Stimulated activated CD8-positive, alpha-beta memory T cell treated with anti-CD3 and anti-CD28 coated beads, Interleukin-12 subunit alpha, Interleukin-12 subunit beta, amount 100 ng/mL, for 1 hour (primary cell): Measurements from ENCODE around the gene EPN2.
"Not testable (repeated sequence)": the region's sequence is repeated elsewhere in the genome, so short reads cannot be mapped to it uniquely, and the experiment has no call there.

Experiments used
- DNase-seq: peaks from one replicate; pipeline ENCODE4 v3.0.0-alpha.2; 2020; ENCODE audit warnings: low read depth

EPN2 gene

DNA sequence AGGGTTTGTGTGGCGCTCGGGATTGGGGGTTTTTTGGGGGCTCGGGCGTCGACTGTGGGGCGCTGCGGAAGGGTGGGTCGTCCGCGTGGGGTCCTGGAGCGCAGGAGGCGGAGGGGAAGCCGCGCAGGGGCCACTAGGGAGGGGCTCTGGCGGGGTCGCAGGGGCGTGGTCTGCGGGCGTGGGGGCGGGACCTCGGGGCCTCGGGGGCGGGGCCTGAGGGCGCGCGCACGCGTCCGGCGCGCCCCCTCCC is at the start of gene EPN2:
Gene EPN2 (plus strand): TSS at position 228 of the 250 bp plus-strand sequence. CDS start 45,754 bp downstream, outside the sequence.
- DNase-seq: peak; percentile 22

DNA sequence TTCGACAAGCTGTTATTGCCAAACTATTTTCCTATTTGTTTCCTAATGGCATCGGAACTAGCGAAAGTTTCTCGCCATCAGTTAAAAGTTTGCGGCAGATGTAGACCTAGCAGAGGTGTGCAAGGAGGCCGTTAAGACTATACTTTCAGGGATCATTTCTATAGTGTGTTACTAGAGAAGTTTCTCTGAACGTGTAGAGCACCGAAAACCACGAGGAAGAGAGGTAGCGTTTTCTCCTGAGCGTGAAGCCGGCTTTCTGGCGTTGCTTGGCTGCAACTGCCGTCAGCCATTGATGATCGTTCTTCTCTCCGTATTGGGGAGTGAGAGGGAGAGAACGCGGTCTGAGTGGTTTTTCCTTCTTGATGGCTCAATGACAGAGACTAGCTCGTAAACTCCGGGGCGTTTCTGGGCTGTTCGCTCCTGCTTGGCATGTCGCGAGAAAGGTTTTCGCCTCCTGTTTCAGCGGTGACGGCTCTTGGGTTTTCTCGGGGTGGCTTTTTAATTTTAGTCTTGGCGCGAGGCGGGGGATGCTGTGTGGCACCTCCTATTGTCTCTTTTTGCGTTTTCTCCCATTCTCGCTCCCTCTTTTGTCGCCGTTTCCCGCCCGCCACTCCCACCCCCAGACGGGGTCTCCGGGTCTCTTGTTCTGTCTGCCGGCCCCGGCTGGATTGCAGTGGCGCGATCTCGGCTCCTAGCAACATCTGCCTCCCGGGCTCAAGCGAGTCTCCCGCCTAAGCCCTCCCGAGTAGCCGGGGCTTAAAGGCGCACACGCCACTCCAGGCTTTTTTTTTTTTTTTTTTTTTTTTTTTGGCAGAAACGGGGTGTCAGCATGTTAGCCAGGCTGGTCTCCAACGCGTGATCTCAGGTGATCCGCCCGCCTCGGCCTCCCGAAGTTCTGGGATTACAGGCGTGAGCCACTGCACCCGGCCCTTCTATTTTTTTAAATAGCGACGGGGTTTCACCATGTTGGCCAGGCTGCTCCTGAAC is 49.0 kb upstream of the EPN2 start:
- not testable (repeated sequence) for DNase-seq

DNA sequence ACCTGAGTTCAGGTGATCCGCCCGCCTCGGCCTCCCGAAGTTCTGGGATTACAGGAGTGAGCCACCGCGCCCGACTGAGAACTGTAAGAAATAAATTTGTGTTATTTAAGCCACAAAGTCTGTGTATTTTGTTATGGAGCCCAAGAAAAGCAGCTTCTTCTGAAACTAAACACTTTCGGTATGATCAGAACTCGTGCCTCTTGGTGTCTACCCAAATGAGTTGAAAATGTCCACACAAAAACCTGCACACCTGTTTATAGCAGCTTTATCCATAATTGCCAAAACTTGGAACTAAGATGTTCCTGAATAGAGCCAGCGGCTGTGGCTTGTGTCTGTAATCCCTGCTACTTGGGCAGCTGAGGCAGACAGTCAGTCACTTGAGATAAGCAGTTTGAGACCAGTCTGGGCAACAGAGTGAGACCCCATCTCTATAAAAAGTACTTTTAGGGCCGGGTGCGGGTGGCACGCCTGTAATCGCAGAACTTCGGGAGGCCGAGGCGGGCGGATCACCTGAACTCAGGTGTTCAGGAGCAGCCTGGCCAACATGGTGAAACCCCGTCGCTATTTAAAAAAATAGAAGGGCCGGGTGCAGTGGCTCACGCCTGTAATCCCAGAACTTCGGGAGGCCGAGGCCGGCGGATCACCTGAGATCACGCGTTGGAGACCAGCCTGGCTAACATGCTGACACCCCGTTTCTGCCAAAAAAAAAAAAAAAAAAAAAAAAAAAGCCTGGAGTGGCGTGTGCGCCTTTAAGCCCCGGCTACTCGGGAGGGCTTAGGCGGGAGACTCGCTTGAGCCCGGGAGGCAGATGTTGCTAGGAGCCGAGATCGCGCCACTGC is 48.1 kb upstream of the EPN2 start:
- not testable (repeated sequence) for DNase-seq

DNA sequence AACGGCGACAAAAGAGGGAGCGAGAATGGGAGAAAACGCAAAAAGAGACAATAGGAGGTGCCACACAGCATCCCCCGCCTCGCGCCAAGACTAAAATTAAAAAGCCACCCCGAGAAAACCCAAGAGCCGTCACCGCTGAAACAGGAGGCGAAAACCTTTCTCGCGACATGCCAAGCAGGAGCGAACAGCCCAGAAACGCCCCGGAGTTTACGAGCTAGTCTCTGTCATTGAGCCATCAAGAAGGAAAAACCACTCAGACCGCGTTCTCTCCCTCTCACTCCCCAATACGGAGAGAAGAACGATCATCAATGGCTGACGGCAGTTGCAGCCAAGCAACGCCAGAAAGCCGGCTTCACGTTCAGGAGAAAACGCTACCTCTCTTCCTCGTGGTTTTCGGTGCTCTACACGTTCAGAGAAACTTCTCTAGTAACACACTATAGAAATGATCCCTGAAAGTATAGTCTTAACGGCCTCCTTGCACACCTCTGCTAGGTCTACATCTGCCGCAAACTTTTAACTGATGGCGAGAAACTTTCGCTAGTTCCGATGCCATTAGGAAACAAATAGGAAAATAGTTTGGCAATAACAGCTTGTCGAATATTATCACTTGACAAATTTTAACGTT is 47.3 kb upstream of the EPN2 start:
- not testable (repeated sequence) for DNase-seq

DNA sequence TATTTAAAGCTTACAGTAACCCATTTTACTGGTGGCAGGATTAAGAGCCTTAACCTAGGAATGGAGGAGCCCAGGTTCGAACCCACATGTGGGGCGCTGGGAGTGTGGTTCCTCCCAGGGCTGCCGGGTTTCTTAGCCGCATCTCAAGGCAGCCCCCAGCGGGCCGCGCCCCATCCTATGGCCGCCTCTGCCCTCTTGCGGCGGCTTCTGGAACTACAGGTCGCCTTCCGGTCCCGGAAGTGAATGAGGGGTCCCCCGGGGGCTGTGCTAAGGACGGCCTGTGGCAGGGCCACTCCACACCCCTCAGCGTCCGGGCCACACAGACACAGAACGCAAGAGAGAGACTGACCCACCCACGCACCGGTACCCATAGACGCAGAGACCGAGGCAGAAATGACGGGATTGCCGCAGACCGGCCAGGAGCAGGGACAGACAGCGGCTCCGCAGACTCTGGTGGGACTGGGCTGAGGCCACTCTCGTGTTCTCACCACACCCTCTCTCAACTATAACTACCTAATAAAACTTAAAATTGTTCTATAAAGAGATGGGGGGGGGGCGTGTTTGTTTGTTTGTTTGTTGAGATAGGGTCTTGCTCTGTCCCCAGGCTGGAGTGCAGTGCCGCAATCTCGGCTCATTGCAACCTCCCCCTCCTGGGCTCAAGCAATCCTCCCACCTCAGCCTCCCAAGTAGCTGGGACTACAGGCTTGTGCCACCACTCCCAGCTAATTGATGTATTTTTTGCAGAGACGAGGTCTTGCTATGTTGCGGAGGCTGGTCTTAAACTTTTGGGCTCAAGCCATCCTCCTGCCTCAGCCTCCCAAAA is 40.6 kb upstream of the EPN2 start:
- DNase-seq: not testable (repeated sequence)

DNA sequence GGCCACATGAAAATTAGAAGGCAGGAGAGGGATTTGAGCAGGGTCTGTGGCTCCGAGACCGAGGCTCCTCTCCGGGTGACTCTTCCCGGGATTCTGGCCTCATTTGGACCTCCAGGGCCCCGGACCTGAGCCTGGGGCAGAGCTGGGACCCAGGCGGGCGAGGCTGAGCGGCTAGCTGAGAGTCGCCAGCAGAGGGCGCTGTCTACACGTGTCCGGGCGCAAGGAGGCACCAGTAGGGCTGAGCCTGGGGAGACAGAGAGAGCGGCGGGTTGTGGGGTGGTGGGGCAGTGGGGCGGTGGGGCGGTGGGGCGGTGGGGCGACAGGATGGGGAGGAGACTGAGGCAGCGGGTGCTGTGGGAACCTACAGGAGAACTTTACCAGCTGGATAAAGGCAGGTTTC is 34.7 kb upstream of the EPN2 start:
- not testable (repeated sequence) for DNase-seq

DNA sequence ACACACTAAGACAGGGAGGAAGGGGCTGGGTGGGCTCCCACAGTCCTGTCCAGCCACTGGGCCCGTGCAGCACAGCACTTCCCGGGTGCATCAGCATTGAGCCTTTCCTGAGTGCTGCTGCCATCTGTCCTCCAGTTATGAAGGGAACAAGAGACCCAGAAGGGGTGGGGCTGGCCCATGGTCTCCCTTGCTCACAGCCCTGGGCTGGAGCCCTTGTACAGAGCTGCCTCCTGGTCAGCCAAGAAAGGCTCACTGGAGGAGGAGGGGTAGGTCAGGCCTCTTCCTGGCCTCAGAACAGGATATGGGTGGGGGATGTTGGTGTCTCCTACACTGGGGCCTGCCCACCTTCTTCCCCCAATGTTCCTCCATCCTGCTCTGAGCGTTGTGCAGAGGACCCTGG is 33.7 kb upstream of the EPN2 start:
- not testable (repeated sequence) for DNase-seq

DNA sequence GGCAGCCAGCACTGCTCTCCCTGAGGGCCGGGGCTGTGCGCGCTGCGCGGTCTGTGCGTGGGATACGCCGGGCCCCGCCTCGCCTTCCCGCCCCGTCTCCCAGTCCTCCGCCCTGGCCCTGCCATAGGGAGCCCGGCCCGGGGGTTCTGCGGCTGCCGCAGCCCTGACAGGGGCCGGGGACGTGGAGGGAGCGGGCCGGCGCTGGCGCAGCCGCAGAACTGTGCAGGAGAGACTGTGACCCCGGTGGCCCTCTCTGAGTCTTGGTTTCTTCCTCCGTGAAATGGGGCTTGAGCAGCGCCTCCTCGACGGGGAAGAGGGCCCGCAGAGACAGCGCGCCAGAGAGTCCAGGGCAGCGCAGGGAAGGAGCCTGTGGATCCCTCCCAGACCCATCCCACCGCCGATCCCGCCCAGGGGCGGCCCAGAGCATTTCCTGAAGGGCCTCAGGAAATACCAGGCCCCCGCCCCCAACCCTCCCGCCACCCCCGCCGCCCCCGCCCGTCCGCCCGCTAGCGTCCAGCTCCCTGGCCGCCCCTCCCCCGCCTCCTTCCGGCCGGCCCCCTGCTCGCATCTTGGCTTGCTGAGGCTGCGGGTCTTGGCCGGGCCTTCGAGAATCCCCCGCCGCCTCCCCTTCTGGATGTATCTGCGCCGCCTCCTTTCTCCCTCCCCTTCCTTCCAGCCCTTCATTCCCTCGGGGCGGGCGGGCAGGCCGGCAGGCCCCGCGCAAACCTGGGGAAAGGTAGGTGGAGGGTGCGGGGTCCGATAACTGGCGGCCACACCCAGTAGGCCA is 21.9 kb upstream of the EPN2 start:
- DNase-seq: not testable (repeated sequence)

DNA sequence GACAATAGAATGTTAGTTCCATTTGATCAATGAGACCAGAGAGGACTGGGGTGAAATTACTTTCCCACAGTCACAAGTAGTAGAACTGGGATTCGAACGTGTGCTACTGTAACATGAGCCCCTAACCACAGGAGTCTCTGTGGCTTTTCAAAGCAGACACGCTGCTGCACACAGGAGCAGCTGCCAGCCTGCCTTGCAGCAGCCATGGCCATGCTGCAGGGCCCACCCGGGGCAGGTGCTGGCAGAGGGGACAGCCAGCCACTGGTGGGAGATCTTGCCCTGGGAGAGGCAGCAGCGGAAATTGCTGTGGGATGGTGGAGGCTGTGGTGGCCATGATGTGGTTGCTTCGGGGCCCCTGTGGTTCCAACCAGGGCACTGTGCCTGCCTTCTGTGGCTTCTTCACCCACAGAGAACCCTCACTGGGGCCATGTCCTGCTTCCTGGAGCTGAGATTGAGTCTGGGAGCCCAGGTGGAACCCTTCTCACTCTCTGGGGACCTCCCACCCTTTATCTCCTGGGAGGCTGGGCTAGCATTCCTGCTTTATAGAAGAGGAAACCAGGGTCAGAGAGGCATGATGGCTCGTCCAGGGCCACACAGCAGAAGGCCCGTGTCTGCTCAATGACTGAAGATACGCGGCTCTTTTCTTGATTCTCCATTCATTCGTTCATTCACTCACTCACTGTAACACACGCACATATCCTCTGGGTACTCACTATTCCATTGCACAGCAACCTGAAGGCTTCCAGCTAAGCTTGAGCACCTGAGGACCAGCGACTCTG is 20.8 kb upstream of the EPN2 start:
- not testable (repeated sequence) for DNase-seq

DNA sequence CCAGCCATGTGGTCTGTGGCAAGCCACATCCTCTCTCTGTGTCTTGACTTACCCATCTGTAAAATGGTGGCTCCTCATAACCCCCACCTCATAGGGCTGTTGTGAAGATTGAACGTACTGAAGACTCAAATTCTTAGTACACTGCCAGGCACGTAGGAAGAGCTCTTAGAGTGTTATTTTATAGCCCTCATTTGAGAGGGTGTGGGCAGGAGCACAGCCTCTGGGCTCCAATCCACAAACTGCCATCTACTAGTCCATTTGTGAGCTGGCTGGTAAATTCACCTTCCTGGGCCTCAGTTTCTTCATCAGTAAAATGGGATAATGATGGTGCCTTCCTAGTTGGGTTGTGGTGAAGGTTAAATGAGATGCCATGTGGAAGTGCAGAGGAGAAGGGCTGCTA is 18.3 kb upstream of the EPN2 start:
- not testable (repeated sequence) for DNase-seq

DNA sequence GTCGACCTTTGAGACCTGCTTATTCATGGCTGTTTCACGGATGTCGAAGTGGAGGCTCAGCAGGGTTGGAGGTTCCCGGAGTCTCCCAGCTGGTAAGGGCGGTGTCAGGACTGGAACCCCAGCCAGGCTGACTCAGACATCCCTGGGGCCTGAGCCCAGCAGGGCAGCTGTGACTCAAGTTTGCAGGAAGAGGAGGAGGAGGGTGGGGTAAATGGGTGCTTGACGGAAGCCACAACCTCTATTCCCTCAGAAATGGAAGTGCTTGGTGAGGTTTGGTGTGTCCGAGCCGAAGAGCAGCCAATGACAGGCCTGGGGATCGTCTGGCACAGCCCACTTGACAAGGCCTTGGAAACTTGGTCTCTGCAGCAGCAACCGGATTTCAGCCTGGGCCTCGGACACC is 17.8 kb upstream of the EPN2 start:
- DNase-seq: not testable (repeated sequence)

DNA sequence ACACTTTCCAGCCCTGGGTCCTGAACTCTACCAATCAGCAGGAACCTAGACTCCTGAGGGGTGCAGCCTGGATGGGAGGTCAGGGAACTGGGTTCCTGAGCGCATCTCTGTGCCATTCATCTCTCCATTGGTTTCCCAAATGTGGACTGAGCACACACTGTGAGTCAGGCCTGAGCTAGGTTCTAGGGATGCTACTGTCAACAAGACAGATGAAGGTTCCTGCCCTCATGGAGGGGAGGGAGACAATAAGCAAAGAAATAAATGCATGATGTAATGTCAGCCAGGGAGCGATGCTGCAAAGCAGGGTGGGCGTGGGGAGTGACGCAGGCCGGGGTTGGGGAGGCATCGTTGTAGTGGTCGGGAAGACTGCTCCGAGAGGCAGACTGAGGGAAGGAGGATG is 17.0 kb upstream of the EPN2 start:
- DNase-seq: not testable (repeated sequence)

DNA sequence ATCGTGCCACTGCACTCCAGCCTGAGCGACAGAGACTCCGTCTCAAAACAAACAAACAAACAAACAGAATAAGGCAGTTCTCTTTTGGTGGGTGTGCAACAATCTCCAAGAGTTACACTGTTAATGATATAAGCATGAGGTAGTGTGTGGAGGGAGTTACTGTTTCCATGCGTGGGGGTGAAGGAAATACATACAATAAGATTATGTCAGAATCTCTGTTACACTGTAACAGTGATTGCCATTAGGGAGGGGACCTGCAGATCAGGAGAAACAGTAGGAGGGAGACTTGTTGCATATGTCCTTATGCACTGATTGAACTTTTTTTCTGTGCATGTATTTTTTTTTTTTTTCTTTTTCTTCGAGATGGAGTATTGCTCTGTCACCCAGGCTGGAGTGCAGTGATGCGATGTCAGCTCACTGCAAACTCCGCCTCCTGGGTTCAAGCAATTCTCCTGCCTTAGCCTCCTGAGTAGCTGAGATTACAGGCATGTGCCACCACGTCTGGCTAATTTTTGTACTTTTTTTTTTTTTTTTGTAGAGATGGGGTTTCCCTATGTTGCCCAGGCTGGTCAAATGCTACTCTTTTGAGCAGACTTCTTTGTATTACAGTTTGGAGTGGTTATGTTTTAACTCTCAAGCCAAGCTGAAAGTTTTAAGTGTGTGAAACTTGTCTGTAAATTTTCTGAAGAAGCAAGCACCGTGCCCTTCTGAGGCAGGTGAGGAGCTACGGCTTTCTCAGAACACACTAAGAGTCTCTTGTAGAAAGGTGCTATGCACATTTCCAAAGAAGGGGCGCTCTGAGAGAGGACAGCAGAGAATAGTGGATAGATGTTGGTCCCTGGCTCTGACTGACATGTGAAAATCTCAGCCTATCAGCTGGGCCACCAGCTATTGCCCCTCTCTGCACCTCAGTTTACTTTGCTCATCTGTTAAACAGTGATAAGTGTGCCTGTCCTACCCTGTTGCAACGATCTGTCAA is 10.3 kb upstream of the EPN2 start:
- DNase-seq: not testable (repeated sequence)

DNA sequence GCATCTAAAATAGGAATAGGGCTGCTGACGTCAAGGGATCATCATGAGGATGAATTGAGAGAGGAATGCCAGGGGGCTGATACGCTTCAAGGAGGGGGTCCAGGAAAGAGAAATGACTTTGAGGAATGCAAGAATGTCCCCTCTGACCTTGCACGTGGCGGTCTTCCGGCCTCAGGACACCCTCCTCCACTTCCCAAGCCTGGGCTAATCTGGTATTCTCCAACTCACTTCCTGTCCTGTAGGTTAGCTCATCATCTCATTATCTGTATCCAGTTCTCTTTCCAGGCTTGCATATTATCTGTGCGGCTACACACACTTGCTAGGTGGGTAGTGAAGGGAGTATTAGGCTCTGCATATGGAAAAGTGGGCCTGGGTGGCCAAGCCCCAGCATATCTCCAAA is 2.5 kb upstream of the EPN2 start:
- DNase-seq: not testable (repeated sequence)

DNA sequence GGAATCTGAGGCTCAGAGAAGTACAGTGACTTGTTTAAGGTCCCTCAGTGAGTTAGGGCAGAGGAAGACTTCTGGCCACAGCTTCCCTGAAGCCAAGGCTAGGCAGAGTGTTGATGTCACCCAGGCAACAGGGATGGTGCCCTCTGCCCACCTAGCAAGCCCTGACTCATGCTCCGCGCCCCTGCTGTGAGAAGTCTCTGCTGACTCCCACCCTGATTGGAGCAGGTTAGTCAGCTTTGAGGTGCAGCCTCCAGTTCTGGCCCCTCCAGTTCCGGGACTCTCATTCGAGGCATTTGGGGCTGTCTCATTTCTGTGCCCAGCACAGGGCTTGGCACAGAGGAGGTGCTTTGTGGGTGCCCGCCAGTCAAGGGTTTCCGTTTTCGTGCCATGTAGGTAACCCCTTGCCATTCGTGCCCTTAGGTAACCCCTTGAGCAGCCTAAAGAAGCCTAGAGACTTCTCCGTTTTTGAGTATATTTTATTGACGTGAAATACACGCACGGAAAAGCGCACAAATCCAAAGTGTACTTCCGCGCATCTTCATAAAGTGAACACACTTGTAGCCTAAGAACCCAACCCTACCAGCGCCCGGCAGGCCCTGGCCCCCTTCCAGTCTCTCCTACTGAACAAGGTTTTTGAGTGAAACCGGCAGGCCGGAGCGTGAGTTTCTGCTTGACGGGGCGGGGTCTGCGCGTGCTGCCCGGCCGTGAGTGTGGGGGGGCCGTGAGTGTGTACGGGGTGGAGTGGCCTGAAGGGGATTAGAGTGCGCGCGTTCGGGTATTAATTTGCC is 621 bp upstream of the EPN2 start:
- not testable (repeated sequence) for DNase-seq

DNA sequence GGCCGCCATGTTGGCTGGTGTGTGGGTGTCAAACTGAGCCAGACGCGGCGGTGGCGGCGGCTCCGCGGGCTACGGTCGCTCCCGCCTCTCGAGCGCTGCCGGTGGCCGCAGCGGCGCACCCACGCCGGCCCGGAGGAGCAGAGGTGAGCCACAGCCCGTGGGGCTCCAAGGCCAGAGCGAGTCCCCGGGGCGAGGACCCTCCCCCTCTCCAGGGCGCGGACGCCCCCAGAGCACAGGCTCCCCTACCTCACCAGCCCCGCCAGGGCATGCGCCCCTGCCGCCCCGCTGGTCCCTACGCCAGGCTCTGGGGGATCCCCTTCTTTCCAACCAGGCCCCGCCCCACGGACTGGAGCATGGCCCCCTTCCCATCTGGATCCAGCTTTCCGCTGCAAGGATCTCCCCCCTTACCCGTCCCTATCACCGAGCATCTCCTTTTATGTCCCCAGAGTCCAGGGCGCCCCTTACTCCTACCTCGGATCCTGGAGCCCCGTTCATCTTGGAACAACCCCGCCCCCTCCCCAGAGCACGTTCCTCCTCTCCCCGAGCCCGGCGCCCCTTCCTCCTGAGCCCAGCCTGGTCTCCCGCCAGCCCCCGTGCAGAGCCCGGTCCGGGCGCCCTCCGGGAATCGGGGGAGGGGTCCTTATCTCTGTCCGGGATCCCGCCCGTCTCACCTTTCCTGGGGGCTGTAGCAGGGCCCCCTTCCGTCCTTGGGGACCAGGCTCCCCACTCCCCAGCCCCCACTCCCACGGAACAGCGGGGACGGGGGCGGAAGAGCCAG is 412 bp downstream of the EPN2 start:
- DNase-seq: no peak

DNA sequence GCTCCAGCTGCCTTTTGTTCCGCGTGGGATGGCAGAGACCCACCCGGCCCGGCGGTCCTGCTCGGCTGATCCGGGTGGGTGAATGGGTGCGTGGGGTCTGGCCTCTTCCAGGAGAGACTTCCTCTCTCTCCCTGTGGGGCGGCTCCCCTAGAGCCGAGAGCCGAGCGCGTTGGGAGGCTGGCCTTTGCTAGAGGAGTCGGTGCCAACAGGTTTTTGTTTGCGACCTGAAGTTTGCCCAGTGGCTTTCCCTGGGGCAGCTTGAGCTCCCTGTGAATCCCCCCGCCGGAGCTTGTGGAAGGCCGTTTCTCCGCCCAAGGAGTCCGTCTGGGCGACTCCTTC is 970 bp downstream of the EPN2 start:
- DNase-seq: no peak
